HEK293 (cell line): ENCODE data around the gene MYO5B.

Experiments used
- YY1 ChIP-seq: fragments of 450-650 bp; formaldehyde crosslinking; IDR thresholded peaks from 2 replicates; pipeline ENCODE4 v1.5.1; 2018; ENCODE audit warnings: missing biosample characterization, missing genetic modification characterization
- ZBTB7A ChIP-seq: fragments of 450-650 bp; formaldehyde crosslinking; IDR thresholded peaks from 2 replicates; pipeline ENCODE4 v1.5.1; 2016; ENCODE audit warnings: low read depth, missing biosample characterization, missing genetic modification characterization
- ZNF10 ChIP-seq: fragments of 450-650 bp; formaldehyde crosslinking; IDR thresholded peaks from 2 replicates; pipeline ENCODE4 v1.5.1; 2017; ENCODE audit warnings: missing biosample characterization, missing genetic modification characterization
- ZNF248 ChIP-seq: fragments of 450-650 bp; formaldehyde crosslinking; IDR thresholded peaks from 2 replicates; pipeline ENCODE4 v1.5.1; 2017; ENCODE audit warnings: missing biosample characterization, missing genetic modification characterization
- ZNF561 ChIP-seq: fragments of 450-650 bp; IDR thresholded peaks from 2 replicates; pipeline ENCODE4 v1.5.1; 2018; ENCODE audit warnings: missing biosample characterization, missing genetic modification characterization, borderline replicate concordance
- ZSCAN30 ChIP-seq: fragments of 450-650 bp; IDR thresholded peaks from 2 replicates; pipeline ENCODE4 v1.5.1; 2018; ENCODE audit warnings: missing biosample characterization, mild to moderate bottlenecking, missing genetic modification characterization, moderate library complexity
- TF ChIP-seq, protein P1 (sequence below): fragments of 450-650 bp; formaldehyde crosslinking; IDR thresholded peaks from 2 replicates; pipeline ENCODE4 v1.5.1; 2016; ENCODE audit warnings: missing biosample characterization, missing genetic modification characterization

DNA sequence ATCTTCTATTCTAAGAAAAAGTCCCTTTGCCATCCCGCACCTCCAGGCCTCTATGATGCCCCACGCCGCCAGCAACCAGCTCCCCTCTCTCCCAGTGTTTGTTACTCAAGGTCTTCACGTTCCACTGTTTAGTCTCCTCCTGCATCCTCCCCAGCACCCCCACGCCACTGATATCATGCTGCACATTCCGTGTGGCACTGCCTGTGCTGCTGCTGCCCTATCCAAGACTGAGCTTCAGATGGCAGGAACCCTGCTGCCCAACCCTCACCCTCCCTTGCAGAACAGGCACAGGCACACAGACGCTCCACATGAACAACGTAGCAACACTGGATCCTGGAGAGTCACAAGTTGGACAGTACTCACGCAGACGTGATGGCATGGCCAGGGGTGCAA, 35.3 kb downstream of the MYO5B start:
- TF ChIP-seq ZBTB7A (tag by site-specific recombination) (no peak), YY1 (tag by site-specific recombination) (no peak), ZNF561 (tag by site-specific recombination) (no peak), ZSCAN30 (tag by site-specific recombination) (no peak), ZNF248 (no peak), ZNF10 (tag by site-specific recombination) (no peak)
- TF ChIP-seq, protein P1, sequence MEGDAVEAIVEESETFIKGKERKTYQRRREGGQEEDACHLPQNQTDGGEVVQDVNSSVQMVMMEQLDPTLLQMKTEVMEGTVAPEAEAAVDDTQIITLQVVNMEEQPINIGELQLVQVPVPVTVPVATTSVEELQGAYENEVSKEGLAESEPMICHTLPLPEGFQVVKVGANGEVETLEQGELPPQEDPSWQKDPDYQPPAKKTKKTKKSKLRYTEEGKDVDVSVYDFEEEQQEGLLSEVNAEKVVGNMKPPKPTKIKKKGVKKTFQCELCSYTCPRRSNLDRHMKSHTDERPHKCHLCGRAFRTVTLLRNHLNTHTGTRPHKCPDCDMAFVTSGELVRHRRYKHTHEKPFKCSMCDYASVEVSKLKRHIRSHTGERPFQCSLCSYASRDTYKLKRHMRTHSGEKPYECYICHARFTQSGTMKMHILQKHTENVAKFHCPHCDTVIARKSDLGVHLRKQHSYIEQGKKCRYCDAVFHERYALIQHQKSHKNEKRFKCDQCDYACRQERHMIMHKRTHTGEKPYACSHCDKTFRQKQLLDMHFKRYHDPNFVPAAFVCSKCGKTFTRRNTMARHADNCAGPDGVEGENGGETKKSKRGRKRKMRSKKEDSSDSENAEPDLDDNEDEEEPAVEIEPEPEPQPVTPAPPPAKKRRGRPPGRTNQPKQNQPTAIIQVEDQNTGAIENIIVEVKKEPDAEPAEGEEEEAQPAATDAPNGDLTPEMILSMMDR (tag by site-specific recombination), result no peak
